SK-N-DZ (cell line): ENCODE measurements around the gene CETN1.
A peak's percentile ranks its signal among the peaks of the same experiment; 100 is the strongest.

Experiments
- DNase-seq: peaks from one replicate; pipeline ENCODE4 v3.0.0-alpha.2; 2015; ENCODE audit warnings: low spot score

CETN1 gene

GRCh38 chr18:576924-577323 lies 3.3 kb upstream of the CETN1 start:
- no peak for DNase-seq

- no peak for DNase-seq
Observed at GRCh38 chr18:577643-578375, 2.4 kb upstream of the CETN1 start.

GRCh38 chr18:579238-579637 lies 942 bp upstream of the CETN1 start:
- no peak for DNase-seq

- DNase-seq, result no peak
Observed at GRCh38 chr18:581096-581495, 916 bp downstream of the CETN1 start.

- no peak for DNase-seq
Observed at GRCh38 chr18:582465-582864, 2.3 kb downstream of the CETN1 start.

DNA sequence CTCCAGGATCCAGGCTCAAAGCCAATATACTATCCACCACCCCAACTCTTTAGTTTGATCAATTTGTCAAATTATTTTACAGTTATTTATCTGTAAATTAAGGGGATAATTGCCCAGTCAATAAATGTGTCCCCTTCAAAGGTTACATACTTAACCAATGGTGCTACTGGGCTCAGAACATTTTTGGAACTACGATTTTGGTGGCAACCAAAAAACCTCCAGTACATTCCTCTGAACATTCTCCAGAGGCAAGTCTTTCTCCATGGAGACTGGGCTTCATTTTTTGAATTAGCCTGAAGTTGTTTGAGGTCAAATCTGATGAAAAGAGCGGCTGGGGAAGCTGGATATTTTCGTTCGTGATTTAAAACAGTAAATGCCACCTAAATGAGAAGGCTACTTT lies 14.9 kb downstream of the CETN1 start:
- DNase-seq, result no peak

- DNase-seq, result no peak
Observed at GRCh38 chr18:595571-595970, 15.4 kb downstream of the CETN1 start.

GRCh38 chr18:596288-596881 lies 16.2 kb downstream of the CETN1 start:
- DNase-seq, result no peak

- no peak for DNase-seq
Observed at GRCh38 chr18:598124-598589, 18.0 kb downstream of the CETN1 start.

DNA sequence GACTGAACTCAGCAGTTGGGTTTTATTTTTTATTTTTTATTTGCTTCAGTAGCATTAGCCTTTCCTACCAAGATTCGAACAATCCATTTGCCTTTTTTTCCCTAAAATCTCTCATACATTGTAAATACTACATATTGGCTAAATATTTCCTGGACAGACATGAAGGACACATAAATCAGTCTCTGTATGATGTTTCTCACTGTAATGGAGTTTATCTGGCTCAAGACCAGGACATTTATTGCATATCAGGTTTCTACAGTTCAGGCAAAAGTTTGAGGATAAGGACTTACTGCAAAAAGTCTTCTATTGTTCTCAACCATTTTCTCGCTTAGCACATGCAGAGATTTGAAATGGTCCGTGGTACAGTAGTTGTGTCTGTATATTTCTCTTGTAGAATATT lies 19.9 kb downstream of the CETN1 start:
- DNase-seq, result no peak

DNA sequence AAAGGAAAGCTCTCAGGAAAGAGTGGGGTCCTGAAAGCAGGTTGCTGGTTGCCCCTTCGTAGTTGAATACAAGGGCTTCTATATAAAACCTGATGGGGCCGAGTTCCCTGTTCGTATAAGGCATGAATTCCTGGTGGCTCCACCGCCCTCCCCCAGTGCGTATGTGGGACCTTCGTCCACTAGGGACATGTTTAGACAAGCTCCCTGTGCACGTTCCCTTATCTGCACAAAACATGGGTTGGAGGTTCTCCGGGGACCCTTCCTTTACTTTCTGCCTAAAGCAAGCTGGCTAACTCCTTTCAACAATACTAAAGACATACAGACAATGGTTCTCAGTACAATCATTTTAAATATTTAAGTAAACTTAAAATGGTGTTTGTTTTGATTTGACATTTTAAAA lies 24.6 kb downstream of the CETN1 start:
- DNase-seq, result no peak

GRCh38 chr18:607930-608329 lies 27.8 kb downstream of the CETN1 start:
- no peak for DNase-seq

DNA sequence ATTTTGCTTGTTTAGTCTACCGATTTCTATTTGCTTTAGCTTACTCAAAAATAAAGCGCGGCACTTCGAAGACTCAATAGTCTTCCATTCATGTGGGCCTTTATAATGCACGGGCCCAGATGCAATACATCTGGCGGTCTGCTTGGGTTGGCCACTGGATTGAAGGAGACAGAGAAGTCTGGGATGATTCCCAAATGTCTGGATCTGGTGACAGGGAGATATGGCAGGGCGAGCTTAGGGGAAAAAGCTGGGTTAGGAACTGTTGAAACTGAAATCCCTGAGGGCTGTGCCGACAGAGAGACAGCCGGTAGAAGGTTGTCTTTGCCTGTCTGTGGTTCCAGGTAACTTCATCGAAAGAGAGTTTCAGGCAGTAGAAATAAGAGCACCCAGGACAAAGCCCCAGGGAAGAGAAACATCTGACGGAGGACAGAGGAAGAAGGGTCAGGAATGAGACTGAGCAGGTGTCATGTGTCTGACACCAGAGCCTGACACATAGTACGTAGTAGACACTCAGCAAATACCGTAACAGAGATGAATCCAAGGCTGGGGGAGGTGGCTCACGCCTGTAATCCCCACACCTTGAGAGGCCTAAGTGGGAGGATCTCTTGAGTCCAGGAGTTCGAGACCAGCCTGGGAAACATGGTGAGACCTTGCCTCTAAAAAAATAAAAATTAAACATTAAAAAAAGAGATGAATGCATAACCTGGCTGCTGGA lies 30.2 kb downstream of the CETN1 start:
- no peak for DNase-seq

DNA sequence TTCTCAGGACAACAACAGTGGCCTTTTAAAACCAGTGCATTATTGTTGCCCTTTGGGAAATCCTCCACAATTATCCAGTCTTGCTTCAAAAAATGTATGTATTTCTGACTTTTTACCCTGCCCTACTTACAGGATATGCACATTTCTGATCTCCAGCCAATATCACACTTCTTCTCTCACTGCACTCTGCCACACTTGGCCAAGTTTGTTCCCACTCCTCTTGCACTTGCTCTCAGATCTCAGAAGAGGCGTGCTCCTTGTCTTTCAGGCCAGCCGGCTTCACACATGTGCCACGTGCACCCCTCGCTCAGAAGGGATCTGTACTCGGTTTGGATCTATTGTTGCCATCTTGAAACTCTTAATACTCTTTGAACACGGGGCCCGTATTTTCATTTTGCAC lies 32.0 kb downstream of the CETN1 start:
- DNase-seq, result no peak

DNA sequence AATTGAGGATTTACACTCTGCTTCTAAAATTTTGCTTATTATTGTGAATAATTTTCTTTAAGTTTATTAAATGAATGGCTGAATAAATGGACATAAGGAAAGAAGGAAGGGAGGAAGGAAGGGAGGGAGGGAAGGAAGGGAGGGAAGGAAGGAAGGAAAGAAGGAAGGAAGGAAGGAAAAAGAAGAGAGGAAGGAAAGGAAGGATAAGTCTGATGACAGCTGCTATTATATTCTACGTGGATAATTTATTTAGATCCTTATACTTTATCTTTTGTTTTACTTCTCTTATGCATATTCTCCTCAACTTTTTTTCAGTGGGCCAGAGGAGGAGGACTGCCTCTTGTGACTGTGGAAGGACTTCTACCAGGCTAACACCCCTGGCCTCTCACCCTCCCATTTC lies 34.0 kb downstream of the CETN1 start:
- DNase-seq, result no peak

DNA sequence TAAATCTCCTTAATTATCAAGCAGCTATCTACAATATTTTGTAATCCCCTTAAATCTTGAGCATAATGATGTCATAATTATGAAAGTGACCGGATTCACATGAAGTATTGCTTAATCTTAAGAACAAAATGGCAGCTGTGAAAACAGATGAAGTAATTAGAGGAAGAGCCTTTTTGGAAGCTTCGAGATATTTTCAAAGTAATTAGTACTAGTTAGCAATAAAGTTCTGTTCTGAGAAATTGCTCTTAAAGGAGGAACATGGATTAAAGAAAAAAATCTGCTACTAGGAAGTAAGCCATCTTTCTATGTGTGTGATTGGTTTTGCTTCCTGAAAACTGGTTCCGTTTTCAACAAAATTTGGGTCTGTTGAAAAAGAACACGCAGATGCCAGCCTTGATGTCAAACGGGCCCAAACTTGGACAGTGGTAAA lies 34.9 kb downstream of the CETN1 start:
- no peak for DNase-seq

DNA sequence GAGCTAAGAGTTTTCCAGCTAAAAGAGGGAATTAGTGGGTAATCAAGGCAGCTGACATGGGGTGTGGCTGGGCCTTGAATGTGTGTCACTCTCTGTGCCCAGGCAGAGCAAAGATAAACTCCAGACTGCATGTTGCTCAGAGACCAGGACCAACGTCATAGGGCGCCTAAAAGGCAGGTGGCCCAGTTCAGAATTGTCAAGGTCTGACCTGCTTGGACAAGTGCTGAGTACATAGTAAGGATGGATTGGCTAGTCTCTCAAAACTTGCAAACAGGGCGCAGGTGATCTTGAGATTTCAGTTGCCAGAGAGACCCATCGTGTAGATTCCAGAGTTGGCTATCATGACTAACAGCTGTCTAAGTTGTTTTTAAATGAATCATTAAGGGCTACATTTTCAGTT lies 35.6 kb downstream of the CETN1 start:
- no peak for DNase-seq

- DNase-seq, result peak; percentile 53
Observed at GRCh38 chr18:616380-616995, 36.3 kb downstream of the CETN1 start.

DNA sequence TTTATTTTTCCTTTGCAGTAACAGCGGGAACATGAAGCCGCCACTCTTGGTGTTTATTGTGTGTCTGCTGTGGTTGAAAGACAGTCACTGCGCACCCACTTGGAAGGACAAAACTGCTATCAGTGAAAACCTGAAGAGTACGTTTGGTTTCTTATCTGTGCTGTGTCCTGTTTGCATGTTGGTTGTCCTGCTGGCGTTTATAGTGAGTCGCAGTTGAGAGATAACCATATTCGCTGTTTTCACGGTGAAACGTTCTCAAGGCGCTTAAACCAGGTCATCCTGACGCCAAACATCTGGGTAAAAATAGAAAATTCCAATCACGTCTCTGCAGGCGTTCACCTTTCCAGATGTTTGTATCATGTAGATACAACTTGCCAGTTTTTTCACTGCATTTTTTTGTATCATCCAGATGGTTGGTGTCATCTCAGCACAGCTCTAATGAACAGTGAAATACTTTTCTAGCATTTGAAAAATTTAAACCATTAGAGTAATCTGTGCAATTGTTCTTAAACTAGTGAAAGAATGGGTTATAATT lies 37.9 kb downstream of the CETN1 start:
- DNase-seq, result no peak

DNA sequence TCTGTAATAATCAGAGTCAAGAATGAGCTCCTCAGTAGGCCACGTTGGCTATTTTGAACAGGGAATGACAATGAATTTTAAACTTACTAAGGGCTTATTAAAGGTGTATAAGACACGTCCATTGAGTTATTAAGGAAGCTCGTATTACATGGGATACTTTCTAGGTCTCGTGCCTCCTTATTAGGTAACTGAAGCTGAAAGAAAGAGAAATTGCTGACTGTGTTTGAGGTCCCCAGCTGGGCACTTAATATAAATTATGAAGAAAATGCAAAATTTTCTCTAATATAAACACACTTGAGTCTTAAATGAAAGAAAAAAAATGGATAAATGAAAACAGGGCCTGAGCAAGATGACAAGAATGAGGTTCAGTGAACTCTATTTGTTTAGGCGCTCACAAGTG lies 38.4 kb downstream of the CETN1 start:
- DNase-seq, result no peak

GRCh38 chr18:621291-622043 lies 41.3 kb downstream of the CETN1 start:
- peak; percentile 37 for DNase-seq
